ENCODE data around the gene FHAD1. TPM values are rescaled to one million over a fixed set of nuclear protein-coding genes. Genes with fewer than 3 reads are reported as not detected.

The FHAD1 gene
- total RNA-seq, 3 donors from 2014 or later (not counting 1 experiment from before 2014, with no cell fraction given): 0.72 to 1.9 (median 1.7) TPM

GRCh38 chr1:15442119-15442518 lies 195.1 kb downstream of the FHAD1 start:
- Mint-ChIP-seq H3K27ac (no peak overlapping the region), H3K9me3 (no peaks in the 10 kb centered on the region), H3K4me3 (no peak overlapping the region), H3K36me3 (no peaks in the 10 kb centered on the region), H3K27me3 (ENCODE audit: low read depth in 2 of 2) (peaks cover 10 to 22% of the 10 kb centered on the region in 2 donors), H3K4me1 (peaks cover 13 to 14% of the 10 kb centered on the region in 2 donors)
- no peak for ATAC-seq
- Histone ChIP-seq H3K9me3 (ENCODE audit: control insufficient read depth, insufficient read depth, low read length) (no peaks in the 10 kb centered on the region), H3K4me3 (ENCODE audit: low read length) (no peak overlapping the region), H3K27ac (ENCODE audit: low read length) (no peak overlapping the region), H3K4me1 (ENCODE audit: control insufficient read depth, insufficient read depth, low read length) (peaks cover 15% of the 10 kb centered on the region), H3K27me3 (ENCODE audit: control insufficient read depth, insufficient read depth, low read length) (peaks cover 10% of the 10 kb centered on the region), H3K36me3 (ENCODE audit: control insufficient read depth, insufficient read depth, low read length) (no peaks in the 10 kb centered on the region)
- intact Hi-C loops (cut with micrococcal nuclease): no loop called here
- TF ChIP-seq CTCF (IDR thresholded peaks at IDR 0.05): no peak
- no peak for DNase-seq
- WGBS (ENCODE audit: insufficient coverage): 95% methylated on average over 8 of the region's 8 CpGs

- no peak overlapping the region for H3K4me3 ChIP-seq (ENCODE audit: low read length)
- no peaks in the 10 kb centered on the region for H3K36me3 ChIP-seq (ENCODE audit: control insufficient read depth, insufficient read depth, low read length)
- H3K27me3 Mint-ChIP-seq (ENCODE audit: low read depth in 2 of 2): peaks cover 10 to 29% of the 10 kb centered on the region in 2 donors
- WGBS (ENCODE audit: insufficient coverage): 93% methylated on average over 5 of the region's 5 CpGs
- H3K27ac ChIP-seq (ENCODE audit: low read length): no peak overlapping the region
- no peak overlapping the region for H3K27ac Mint-ChIP-seq
- TF ChIP-seq CTCF (IDR thresholded peaks at IDR 0.05): no peak
- H3K4me1 Mint-ChIP-seq: peaks cover 13 to 14% of the 10 kb centered on the region in 2 donors
- ATAC-seq: no peak
- intact Hi-C loops (cut with micrococcal nuclease): no loop called here
- no peaks in the 10 kb centered on the region for H3K9me3 Mint-ChIP-seq
- no peak for DNase-seq
- no peaks in the 10 kb centered on the region for H3K36me3 Mint-ChIP-seq
- peaks cover 15% of the 10 kb centered on the region for H3K4me1 ChIP-seq (ENCODE audit: control insufficient read depth, insufficient read depth, low read length)
- H3K4me3 Mint-ChIP-seq: no peak overlapping the region
- H3K27me3 ChIP-seq (ENCODE audit: control insufficient read depth, insufficient read depth, low read length): peaks cover 10% of the 10 kb centered on the region
- H3K9me3 ChIP-seq (ENCODE audit: control insufficient read depth, insufficient read depth, low read length): no peaks in the 10 kb centered on the region
Measured at GRCh38 chr1:15442759-15443158, 195.7 kb downstream of the FHAD1 start.

GRCh38 chr1:15443281-15443680 lies 196.3 kb downstream of the FHAD1 start:
- no peaks in the 10 kb centered on the region for H3K36me3 Mint-ChIP-seq
- no peak for TF ChIP-seq CTCF (IDR thresholded peaks at IDR 0.05)
- 88% methylated on average over 5 of the region's 5 CpGs for WGBS (ENCODE audit: insufficient coverage)

More at GRCh38 chr1:15443281-15443680, 196.3 kb downstream of the FHAD1 start:
- Mint-ChIP-seq H3K4me1 (peaks cover 13 to 14% of the 10 kb centered on the region in 2 donors), H3K9me3 (no peaks in the 10 kb centered on the region), H3K27ac (no peak overlapping the region), H3K4me3 (no peak overlapping the region), H3K27me3 (ENCODE audit: low read depth in 2 of 2) (peaks cover 10 to 29% of the 10 kb centered on the region in 2 donors)
- Histone ChIP-seq H3K27ac (ENCODE audit: low read length) (no peak overlapping the region), H3K27me3 (ENCODE audit: control insufficient read depth, insufficient read depth, low read length) (peaks cover 10% of the 10 kb centered on the region), H3K4me3 (ENCODE audit: low read length) (no peak overlapping the region), H3K9me3 (ENCODE audit: control insufficient read depth, insufficient read depth, low read length) (no peaks in the 10 kb centered on the region), H3K36me3 (ENCODE audit: control insufficient read depth, insufficient read depth, low read length) (no peaks in the 10 kb centered on the region), H3K4me1 (ENCODE audit: control insufficient read depth, insufficient read depth, low read length) (peaks cover 15% of the 10 kb centered on the region)
- no peak for ATAC-seq
- DNase-seq: no peak
- intact Hi-C loops (cut with micrococcal nuclease): no loop called here
